HG03469 (cell line): ENCODE data around the gene HSDL1.

Experiments used
- ATAC-seq: cut with Tn5 transposase; IDR thresholded peaks from one replicate; pipeline ENCODE4 v1.9.1; 2021; ENCODE audit warnings: mild to moderate bottlenecking, moderate library complexity, moderate number of reproducible peaks; ENCODE audit not compliant: unreplicated experiment

HSDL1 gene

GRCh38 chr16:84144859-84145639, at the start of gene HSDL1, which contains the start of gene DNAAF1:
TSS of gene HSDL1 (minus strand) at chr16:84145177. CDS start at chr16:84131321, 13,856 bp downstream.
TSS of gene DNAAF1 (plus strand) at chr16:84145308. CDS start at chr16:84145441, 133 bp downstream.
- peak; percentile 68 for ATAC-seq

GRCh38 chr16:84194018-84194417, 49.0 kb upstream of the HSDL1 start:
- ATAC-seq: no peak

DNA sequence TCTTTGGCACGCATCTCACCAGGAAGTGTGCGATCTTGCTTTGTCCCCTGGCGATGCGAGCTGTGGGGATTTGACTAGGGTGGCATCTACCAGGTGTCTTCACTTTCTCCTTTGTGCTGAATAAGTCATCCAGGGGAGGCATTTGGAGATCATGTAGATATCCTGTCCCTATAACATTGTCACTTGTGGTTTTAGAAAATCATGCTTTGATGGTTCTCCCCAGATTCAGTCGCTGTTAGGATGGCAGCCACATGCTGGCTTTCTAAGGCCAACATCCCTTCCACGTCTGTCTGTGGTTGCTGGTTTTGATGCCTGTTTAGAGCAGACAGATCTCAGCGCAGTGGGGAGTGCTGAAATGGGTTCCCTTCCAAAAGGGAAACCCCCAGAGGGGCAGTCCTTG, 48.5 kb upstream of the HSDL1 start:
- ATAC-seq: no peak

DNA sequence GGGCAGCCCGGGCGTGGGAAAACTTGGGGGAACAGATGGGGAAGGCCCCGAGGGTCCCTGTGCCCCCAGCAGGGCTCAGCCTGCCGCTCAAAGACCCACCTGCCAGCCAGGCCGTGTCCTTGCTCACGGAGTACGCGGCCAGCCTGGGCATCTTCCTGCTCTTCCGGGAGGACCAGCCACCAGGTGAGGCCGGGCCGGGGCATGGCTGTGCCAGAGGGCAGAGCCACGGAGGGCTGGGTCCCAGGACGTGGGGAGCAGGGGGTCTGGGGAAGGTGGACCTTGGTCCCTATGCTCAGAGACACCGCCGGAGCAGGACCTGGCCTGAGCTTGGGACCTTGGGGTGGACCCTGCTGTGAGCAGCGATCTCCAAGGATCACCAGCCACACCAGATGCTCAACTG, 46.5 kb upstream of the HSDL1 start:
- no peak for ATAC-seq

- ATAC-seq: no peak
These were observed 45.9 kb upstream of the HSDL1 start, which contains the start of gene ADAD2 for GRCh38 chr16:84190731-84191388. TSS of gene ADAD2 (plus strand) at chr16:84191157. CDS start at chr16:84191231, 74 bp downstream.

GRCh38 chr16:84186685-84187437, 41.9 kb upstream of the HSDL1 start, which contains the start of gene TAF1C:
TSS of gene TAF1C (minus strand) at chr16:84187057. CDS start at chr16:84184988, 2,069 bp downstream.
- peak; percentile 68 for ATAC-seq

GRCh38 chr16:84184775-84185174, 39.8 kb upstream of the HSDL1 start:
- no peak for ATAC-seq

GRCh38 chr16:84183911-84184591, 39.1 kb upstream of the HSDL1 start:
- ATAC-seq: no peak

DNA sequence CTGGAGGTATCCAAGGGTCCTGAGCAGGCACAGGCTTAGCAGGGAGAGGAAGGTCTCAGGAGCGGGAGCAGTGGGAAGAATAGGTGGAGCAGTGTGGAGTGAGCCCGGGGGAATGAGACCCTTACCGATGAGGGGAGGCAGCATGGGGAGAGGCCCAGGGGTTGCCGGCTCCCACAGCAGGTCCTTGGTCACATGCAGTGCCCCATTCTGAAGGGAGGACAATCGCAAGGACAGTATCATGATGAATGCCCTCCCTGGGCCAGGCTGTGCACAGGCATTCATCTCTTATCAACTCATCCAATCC, 38.5 kb upstream of the HSDL1 start:
- ATAC-seq: no peak

GRCh38 chr16:84182680-84183571, 37.9 kb upstream of the HSDL1 start:
- ATAC-seq: no peak

- ATAC-seq: no peak
These were observed 37.1 kb upstream of the HSDL1 start for GRCh38 chr16:84182104-84182503.

- ATAC-seq: no peak
These were observed 36.4 kb upstream of the HSDL1 start for GRCh38 chr16:84181144-84181915.

DNA sequence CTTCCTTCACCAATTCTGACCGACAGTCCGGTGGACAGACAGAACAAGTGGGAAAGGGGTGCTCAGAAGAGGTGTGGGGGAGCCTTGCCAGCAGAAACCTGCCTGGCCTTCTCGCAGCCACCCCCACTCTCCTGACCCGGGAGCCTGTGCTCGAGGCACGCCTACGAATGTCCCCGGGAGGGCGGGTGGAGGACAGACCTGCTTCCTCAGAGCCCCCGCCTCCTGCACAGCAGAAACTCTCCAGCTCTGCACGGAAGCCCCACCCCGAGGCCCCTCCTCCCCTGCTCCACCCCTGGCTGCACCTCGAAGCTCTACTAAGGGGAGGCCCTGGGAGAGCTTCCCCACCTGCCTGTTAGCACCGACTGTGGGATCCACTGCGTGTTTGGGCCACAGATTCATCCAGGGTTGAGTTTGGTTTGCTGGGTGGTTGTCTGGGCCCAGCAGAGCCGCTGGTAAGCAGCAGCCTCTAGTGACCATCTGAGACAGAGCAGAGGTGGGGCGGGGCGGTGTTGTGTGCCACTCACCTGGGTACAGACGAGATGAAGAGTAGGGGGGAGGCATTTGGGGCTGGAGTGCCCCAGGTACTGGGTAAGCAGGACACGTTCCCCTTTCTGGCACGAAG, 35.7 kb upstream of the HSDL1 start:
- ATAC-seq: no peak

GRCh38 chr16:84179612-84180320, 34.8 kb upstream of the HSDL1 start:
- ATAC-seq: no peak

DNA sequence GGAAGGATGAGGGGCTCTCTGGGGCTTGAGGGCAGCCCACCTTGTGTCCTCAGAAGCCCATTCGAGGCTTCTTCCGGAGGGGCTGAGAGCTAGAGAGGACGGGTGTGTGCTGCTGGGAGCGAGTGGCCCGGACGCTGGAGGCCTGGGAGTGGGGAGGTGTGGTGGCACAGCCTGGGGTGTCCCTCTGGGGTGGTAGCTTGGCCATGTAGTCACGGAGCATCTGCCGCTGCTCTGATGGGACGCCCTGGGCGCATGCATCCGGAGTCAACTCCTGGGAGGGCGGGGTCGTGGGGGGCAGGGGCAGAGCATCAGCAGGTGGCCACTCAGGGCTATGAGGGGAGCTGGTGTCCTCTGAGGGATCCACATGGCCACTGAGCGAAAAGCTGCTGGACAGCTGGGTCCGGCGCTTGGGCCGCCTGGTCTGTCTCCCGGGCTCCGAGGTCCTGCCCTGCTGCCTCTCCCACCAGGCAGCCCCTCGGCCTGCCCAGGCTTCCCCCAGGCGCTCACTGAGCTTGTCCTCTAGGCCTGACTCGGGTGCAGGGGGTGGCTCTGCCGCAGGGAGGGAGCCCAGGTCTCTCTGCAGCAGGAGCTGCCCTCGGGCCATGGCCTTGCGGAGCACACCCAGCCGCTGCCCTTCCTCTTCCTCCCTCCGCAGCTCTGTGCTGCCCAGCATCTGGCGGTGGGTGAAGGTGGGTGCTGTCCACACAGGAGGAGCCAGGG, 34.1 kb upstream of the HSDL1 start:
- no peak for ATAC-seq

- ATAC-seq: no peak
These were observed 33.3 kb upstream of the HSDL1 start for GRCh38 chr16:84178146-84178765.

GRCh38 chr16:84177741-84178073, 32.7 kb upstream of the HSDL1 start:
- ATAC-seq: no peak
